Ishikawa (cell line): ENCODE results near the gene SHISA5.

Source experiments
- CEBPB ChIP-seq: IDR thresholded peaks from 2 replicates; pipeline ENCODE4 v1.6.1; 2012
- CREB1 ChIP-seq: IDR thresholded peaks from 2 replicates; pipeline ENCODE4 v1.6.1; 2012; ENCODE audit warnings: low read depth
- EGR1 ChIP-seq: IDR thresholded peaks from 2 replicates; pipeline ENCODE4 v1.6.1; 2012
- EP300 ChIP-seq: IDR thresholded peaks from 2 replicates; pipeline ENCODE4 v1.6.1; 2012; ENCODE audit warnings: borderline replicate concordance
- FOXM1 ChIP-seq: IDR thresholded peaks from 2 replicates; pipeline ENCODE4 v1.6.1; 2012; ENCODE audit warnings: low read depth, borderline replicate concordance
- MAX ChIP-seq: IDR thresholded peaks from 2 replicates; pipeline ENCODE4 v1.6.1; 2012
- NFIC ChIP-seq: IDR thresholded peaks from 2 replicates; pipeline ENCODE4 v1.6.1; 2012
- RAD21 ChIP-seq: IDR thresholded peaks from 2 replicates; pipeline ENCODE4 v1.6.1; 2012; ENCODE audit warnings: low read depth
- REST ChIP-seq: IDR thresholded peaks from 2 replicates; pipeline ENCODE4 v1.6.1; 2012; ENCODE audit warnings: low read depth, mild to moderate bottlenecking
- TAF1 ChIP-seq: IDR thresholded peaks from 2 replicates; pipeline ENCODE4 v1.6.1; 2012; ENCODE audit warnings: low read depth, mild to moderate bottlenecking
- TCF12 ChIP-seq: IDR thresholded peaks from 2 replicates; pipeline ENCODE4 v1.6.1; 2012; ENCODE audit warnings: low read depth
- TEAD4 ChIP-seq: IDR thresholded peaks from 2 replicates; pipeline ENCODE4 v1.6.1; 2012
- USF1 ChIP-seq: IDR thresholded peaks from 2 replicates; pipeline ENCODE4 v1.6.1; 2012
- YY1 ChIP-seq: IDR thresholded peaks from 2 replicates; pipeline ENCODE4 v1.6.1; 2012; ENCODE audit warnings: low read depth
- ZBTB7A ChIP-seq: IDR thresholded peaks from 2 replicates; pipeline ENCODE4 v1.6.1; 2012; ENCODE audit warnings: low read depth

The SHISA5 gene

GRCh38 chr3:48465237-48465530 lies 38.8 kb downstream of the SHISA5 start:
- TF ChIP-seq TEAD4 (no peak), TCF12 (no peak), CREB1 (no peak), CEBPB (no peak), NFIC (no peak), TAF1 (no peak), FOXM1 (no peak), EGR1 (no peak), YY1 (no peak), MAX (no peak), RAD21 (no peak), EP300 (no peak), REST (no peak), ZBTB7A (no peak), USF1 (no peak)

GRCh38 chr3:48464713-48465221 lies 39.2 kb downstream of the SHISA5 start:
- TF ChIP-seq FOXM1 (no peak), CEBPB (no peak), TAF1 (no peak), ZBTB7A (no peak), TCF12 (no peak), YY1 (no peak), CREB1 (no peak)

- TF ChIP-seq EGR1, result no peak
Observed at GRCh38 chr3:48463703-48464102, 40.3 kb downstream of the SHISA5 start.

GRCh38 chr3:48460517-48460902 lies 43.5 kb downstream of the SHISA5 start:
- TF ChIP-seq YY1 (no peak), TCF12 (no peak), CEBPB (no peak), NFIC (no peak), EGR1 (no peak), FOXM1 (no peak), TEAD4 (no peak), CREB1 (no peak), ZBTB7A (no peak), USF1 (no peak), RAD21 (no peak), REST (no peak), EP300 (no peak), TAF1 (no peak), MAX (no peak)

- TF ChIP-seq EP300 (no peak), TEAD4 (no peak), CREB1 (no peak), ZBTB7A (no peak), EGR1 (no peak), USF1 (no peak), NFIC (no peak), YY1 (no peak), RAD21 (no peak)
Observed at GRCh38 chr3:48459773-48460516, 44.0 kb downstream of the SHISA5 start.

- no peak for TF ChIP-seq TCF12
Observed at GRCh38 chr3:48459331-48459730, 44.6 kb downstream of the SHISA5 start.

GRCh38 chr3:48456456-48456855 lies 47.5 kb downstream of the SHISA5 start:
- TF ChIP-seq FOXM1 (no peak), USF1 (no peak), EGR1 (no peak), TAF1 (no peak), NFIC (no peak), CREB1 (no peak), ZBTB7A (no peak), REST (no peak), MAX (no peak), EP300 (no peak), TCF12 (no peak), RAD21 (no peak), CEBPB (no peak)
